ENCODE data around the gene SPEF1. TPM values are rescaled to one million over a fixed set of nuclear protein-coding genes. Genes with fewer than 3 reads are reported as not detected.

SPEF1 gene
- total and polyA plus RNA-seq, 10 of the 15 experiments (the other 5 are each of a cell fraction or from before 2014, with no cell fraction given): 0.12 TPM; not detected in 9

DNA sequence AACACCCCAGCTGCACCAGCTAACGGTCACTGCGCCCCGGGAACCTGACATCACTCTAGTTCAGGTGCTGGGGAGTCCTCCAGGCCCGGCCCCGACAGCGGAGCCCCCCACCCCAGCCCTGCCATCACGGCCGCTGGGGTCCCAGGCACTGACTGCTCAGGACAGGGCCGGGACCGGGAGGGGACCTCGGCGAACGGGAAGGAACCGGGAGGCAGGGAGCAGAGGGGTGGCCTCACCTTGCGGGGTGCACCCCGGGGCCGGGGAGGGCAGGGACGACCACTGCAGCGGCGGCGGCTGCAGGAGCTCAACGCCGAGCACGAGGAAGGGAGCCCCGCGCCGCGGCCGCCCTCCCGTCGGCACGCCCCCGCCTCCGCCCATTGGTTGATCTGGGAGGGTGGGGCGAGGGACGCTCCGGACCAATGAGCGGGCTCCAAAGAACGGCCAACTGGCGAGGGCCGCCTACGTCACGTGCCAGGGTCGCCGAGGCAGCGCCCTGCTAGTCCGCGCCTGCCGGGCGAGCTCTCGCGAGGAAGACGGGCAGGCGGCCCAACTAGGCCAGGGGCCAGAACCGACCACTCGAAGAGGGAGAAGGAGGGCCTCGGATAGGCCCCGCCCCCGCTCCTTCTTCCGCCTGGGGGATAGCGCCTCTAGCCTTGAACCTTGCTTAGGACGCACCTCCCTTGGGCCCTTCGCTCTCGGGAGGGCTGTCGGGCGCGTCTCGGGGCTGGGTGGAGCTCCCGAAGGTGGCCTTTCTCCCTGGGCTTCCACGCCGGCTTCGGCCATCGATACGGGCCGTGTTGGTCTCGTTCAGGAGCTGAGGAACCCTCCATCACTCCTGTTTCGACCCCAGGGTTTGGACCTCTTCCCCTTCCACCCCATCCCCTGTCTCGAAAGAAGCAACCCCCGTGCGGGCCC, 13.6 kb downstream of the SPEF1 start, which contains the start of gene ADISSP (continued):
- TF ChIP-seq KLF5 (IDR thresholded peaks at IDR 0.05; ENCODE audit: partially characterized antibody) (no peak), CBX5 (IDR thresholded peaks at IDR 0.05; ENCODE audit: low read depth) (no peak), POU2F2 (IDR thresholded peaks at IDR 0.05; ENCODE audit: borderline replicate concordance, low read depth, low read length) (peak; percentile 6; the same call in 1 of the 3 replicates), ETV6 (conservative IDR thresholded peaks at IDR 0.05 in 1 of 2, IDR thresholded peaks at IDR 0.05 in 1 of 2; ENCODE audit: borderline replicate concordance in 1 of 2, low read depth in 1 of 2) (no peak), TBL1XR1 (IDR thresholded peaks at IDR 0.05; ENCODE audit: low read depth, low read length) (no peak), RFX5 (IDR thresholded peaks at IDR 0.05; ENCODE audit: low read depth, low read length) (peak; percentile 70; the same call in 1 of the 2 replicates), GATAD2B (conservative IDR thresholded peaks at IDR 0.05; ENCODE audit: low read depth) (no peak; the same call in 1 of the 2 replicates), CHD4 (IDR thresholded peaks at IDR 0.05) (no peak), HCFC1 (IDR thresholded peaks at IDR 0.05; ENCODE audit: low read length) (peak; percentile 39; the same call in 1 of the 2 replicates), RB1 (IDR thresholded peaks at IDR 0.05; ENCODE audit: borderline replicate concordance) (0 out of 2 replicates have a peak, but pooled peaks have one; percentile 40), MEF2B (IDR thresholded peaks at IDR 0.05; ENCODE audit: partially characterized antibody, poor library complexity, severe bottlenecking) (no peak), RCOR1 (conservative IDR thresholded peaks at IDR 0.05; ENCODE audit: low read depth, low read length) (no peak; the same call in 1 of the 2 replicates), POLR2AphosphoS2 (IDR thresholded peaks at IDR 0.05; ENCODE audit: low read depth, low read length) (no peak), IKZF2 (IDR thresholded peaks at IDR 0.05) (no peak), BRCA1 (IDR thresholded peaks at IDR 0.05; ENCODE audit: low read depth, low read length) (peak; percentile 79), IKZF1 (conservative IDR thresholded peaks at IDR 0.05) (no peak), NFYA (IDR thresholded peaks at IDR 0.05; ENCODE audit: borderline replicate concordance, low read depth, low read length) (no peak), SREBF1 (IDR thresholded peaks at IDR 0.05; ENCODE audit: low read length) (no peak), NR2C1 (IDR thresholded peaks at IDR 0.05) (peak; percentile 40; the same call in 1 of the 2 replicates), SMAD5 (IDR thresholded peaks at IDR 0.05; ENCODE audit: low read depth) (peak; percentile 33; the same call in 1 of the 2 replicates)
- TF ChIP-seq, protein P1, sequence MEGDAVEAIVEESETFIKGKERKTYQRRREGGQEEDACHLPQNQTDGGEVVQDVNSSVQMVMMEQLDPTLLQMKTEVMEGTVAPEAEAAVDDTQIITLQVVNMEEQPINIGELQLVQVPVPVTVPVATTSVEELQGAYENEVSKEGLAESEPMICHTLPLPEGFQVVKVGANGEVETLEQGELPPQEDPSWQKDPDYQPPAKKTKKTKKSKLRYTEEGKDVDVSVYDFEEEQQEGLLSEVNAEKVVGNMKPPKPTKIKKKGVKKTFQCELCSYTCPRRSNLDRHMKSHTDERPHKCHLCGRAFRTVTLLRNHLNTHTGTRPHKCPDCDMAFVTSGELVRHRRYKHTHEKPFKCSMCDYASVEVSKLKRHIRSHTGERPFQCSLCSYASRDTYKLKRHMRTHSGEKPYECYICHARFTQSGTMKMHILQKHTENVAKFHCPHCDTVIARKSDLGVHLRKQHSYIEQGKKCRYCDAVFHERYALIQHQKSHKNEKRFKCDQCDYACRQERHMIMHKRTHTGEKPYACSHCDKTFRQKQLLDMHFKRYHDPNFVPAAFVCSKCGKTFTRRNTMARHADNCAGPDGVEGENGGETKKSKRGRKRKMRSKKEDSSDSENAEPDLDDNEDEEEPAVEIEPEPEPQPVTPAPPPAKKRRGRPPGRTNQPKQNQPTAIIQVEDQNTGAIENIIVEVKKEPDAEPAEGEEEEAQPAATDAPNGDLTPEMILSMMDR (IDR thresholded peaks at IDR 0.05 in 2 of 3, conservative IDR thresholded peaks at IDR 0.05 in 1 of 3; ENCODE audit: control insufficient read depth in 2 of 3, extremely low read depth in 1 of 3, insufficient read depth in 1 of 3, low read depth in 3 of 3, low read length in 3 of 3): peak in 2 of 3 experiments; percentile 14 to 23; a peak in 2 of 6 replicates
- TF ChIP-seq, protein P2, sequence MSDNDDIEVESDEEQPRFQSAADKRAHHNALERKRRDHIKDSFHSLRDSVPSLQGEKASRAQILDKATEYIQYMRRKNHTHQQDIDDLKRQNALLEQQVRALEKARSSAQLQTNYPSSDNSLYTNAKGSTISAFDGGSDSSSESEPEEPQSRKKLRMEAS (IDR thresholded peaks at IDR 0.05; ENCODE audit: low read depth, low read length): peak; percentile 94
- TF ChIP-seq, protein P3, sequence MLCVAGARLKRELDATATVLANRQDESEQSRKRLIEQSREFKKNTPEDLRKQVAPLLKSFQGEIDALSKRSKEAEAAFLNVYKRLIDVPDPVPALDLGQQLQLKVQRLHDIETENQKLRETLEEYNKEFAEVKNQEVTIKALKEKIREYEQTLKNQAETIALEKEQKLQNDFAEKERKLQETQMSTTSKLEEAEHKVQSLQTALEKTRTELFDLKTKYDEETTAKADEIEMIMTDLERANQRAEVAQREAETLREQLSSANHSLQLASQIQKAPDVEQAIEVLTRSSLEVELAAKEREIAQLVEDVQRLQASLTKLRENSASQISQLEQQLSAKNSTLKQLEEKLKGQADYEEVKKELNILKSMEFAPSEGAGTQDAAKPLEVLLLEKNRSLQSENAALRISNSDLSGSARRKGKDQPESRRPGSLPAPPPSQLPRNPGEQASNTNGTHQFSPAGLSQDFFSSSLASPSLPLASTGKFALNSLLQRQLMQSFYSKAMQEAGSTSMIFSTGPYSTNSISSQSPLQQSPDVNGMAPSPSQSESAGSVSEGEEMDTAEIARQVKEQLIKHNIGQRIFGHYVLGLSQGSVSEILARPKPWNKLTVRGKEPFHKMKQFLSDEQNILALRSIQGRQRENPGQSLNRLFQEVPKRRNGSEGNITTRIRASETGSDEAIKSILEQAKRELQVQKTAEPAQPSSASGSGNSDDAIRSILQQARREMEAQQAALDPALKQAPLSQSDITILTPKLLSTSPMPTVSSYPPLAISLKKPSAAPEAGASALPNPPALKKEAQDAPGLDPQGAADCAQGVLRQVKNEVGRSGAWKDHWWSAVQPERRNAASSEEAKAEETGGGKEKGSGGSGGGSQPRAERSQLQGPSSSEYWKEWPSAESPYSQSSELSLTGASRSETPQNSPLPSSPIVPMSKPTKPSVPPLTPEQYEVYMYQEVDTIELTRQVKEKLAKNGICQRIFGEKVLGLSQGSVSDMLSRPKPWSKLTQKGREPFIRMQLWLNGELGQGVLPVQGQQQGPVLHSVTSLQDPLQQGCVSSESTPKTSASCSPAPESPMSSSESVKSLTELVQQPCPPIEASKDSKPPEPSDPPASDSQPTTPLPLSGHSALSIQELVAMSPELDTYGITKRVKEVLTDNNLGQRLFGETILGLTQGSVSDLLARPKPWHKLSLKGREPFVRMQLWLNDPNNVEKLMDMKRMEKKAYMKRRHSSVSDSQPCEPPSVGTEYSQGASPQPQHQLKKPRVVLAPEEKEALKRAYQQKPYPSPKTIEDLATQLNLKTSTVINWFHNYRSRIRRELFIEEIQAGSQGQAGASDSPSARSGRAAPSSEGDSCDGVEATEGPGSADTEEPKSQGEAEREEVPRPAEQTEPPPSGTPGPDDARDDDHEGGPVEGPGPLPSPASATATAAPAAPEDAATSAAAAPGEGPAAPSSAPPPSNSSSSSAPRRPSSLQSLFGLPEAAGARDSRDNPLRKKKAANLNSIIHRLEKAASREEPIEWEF (IDR thresholded peaks at IDR 0.05; ENCODE audit: insufficient replicate concordance, low read depth, low read length): no peak
